Uterus (tissue), 4 donors: ENCODE results near the gene FARS2. TPM values are rescaled to one million over a fixed set of nuclear protein-coding genes. Genes with fewer than 3 reads are reported as not detected.

ENCODE experiments used
- DNase-seq, 2 donors: peaks; one replicate each; pipeline ENCODE4 v3.0.0-alpha.2; 2019 to 2020
- H3K27ac ChIP-seq, 2 donors: fragments of 200-600 bp; sonication (generic); 1 replicate in 1 of 2; 2 replicates in 1 of 2; pipeline ENCODE4 v1.5.1; 2016 to 2018
- H3K27me3 ChIP-seq, 2 donors: fragments of 200-600 bp; sonication (generic); one replicate each; pipeline ENCODE4 v1.5.1; 2018 to 2019; ENCODE audit warnings: control low read depth in 1 of 2
- H3K36me3 ChIP-seq, 2 donors: fragments of 200-600 bp; sonication (generic); one replicate each; pipeline ENCODE4 v1.5.1; 2019; ENCODE audit warnings: control low read depth in 1 of 2
- H3K4me1 ChIP-seq, 2 donors: fragments of 200-600 bp; sonication (generic); one replicate each; pipeline ENCODE4 v1.5.1; 2018 to 2019; ENCODE audit warnings: control low read depth in 1 of 2
- H3K4me3 ChIP-seq, 2 donors: fragments of 200-600 bp; sonication (generic); 1 replicate in 1 of 2; 2 replicates in 1 of 2; pipeline ENCODE4 v1.5.1; 2018 to 2019; ENCODE audit warnings: mild to moderate bottlenecking in 1 of 2
- H3K9me3 ChIP-seq, 2 donors: fragments of 200-600 bp; sonication (generic); one replicate each; pipeline ENCODE4 v1.5.1; 2019; ENCODE audit warnings: control low read depth in 1 of 2
- CTCF ChIP-seq, 4 experiments: fragments of 200-600 bp in 2 of 4; fragments of 450-650 bp in 2 of 4; sonication (generic) in 2 of 4; IDR thresholded peaks; one replicate each; pipeline ENCODE4 v1.5.1; 2016 to 2019; ENCODE audit warnings: antibody characterized with exemption in 4 of 4, mild to moderate bottlenecking in 2 of 4, moderate library complexity in 1 of 4
- POLR2A ChIP-seq, 2 donors: fragments of 450-650 bp; IDR thresholded peaks; one replicate each; pipeline ENCODE4 v1.6.1; 2016; ENCODE audit warnings: antibody characterized with exemption in 2 of 2, mild to moderate bottlenecking in 1 of 2, moderate library complexity in 1 of 2
- intact Hi-C: fragments of 100-400 bp; cut with DNase I; formaldehyde crosslinking; loops from one replicate; pipeline ENCODE4 v1.15.1; 2023; ENCODE audit warnings: low total_unique reads
- total RNA-seq, 4 donors: library from RNA; depleted of rRNA in 3 of 4; stranded (reverse); fragments of >200 nt in 3 of 4; gene quantifications; one replicate each; pipeline versions ENCODE4 v1.1.0 to v1.2.4, GENCODE V29; 2014 to 2023
- donor health status: DM: yes; HTN: yes; CAD: no.

FARS2 gene
- total RNA-seq, 4 donors from 2014 or later, result 14.4 to 32.5 (median 25.6) TPM

GRCh38 chr6:5597413-5597812, 336.1 kb downstream of the FARS2 start:
- no peaks in the 10 kb centered on the region for H3K9me3 ChIP-seq
- TF ChIP-seq CTCF (IDR thresholded peaks at IDR 0.05), result no peak
- TF ChIP-seq POLR2A (IDR thresholded peaks at IDR 0.05), result no peak
- no peaks in the 10 kb centered on the region for H3K4me1 ChIP-seq
- no peak overlapping the region for H3K27ac ChIP-seq
- H3K36me3 ChIP-seq, result no peaks in the 10 kb centered on the region
- no peaks in the 10 kb centered on the region for H3K27me3 ChIP-seq
- H3K4me3 ChIP-seq, result no peak overlapping the region
- DNase-seq, result no peak
- intact Hi-C loops, result no loop called here

GRCh38 chr6:5598123-5598522, 336.8 kb downstream of the FARS2 start:
- no peaks in the 10 kb centered on the region for H3K9me3 ChIP-seq
- DNase-seq, result no peak
- no peaks in the 10 kb centered on the region for H3K27me3 ChIP-seq
- no peak overlapping the region for H3K27ac ChIP-seq
- H3K4me3 ChIP-seq, result no peak overlapping the region
- intact Hi-C loops, result no loop called here
- H3K4me1 ChIP-seq, result no peaks in the 10 kb centered on the region
- H3K36me3 ChIP-seq, result no peaks in the 10 kb centered on the region
- no peak for TF ChIP-seq POLR2A (IDR thresholded peaks at IDR 0.05)
- TF ChIP-seq CTCF (IDR thresholded peaks at IDR 0.05), result no peak

- Histone ChIP-seq H3K36me3 (no peaks in the 10 kb centered on the region), H3K27me3 (no peaks in the 10 kb centered on the region), H3K9me3 (no peaks in the 10 kb centered on the region), H3K27ac (no peak overlapping the region), H3K4me3 (no peak overlapping the region), H3K4me1 (no peaks in the 10 kb centered on the region)
- intact Hi-C loops, result no loop called here
- DNase-seq, result no peak
- no peak for TF ChIP-seq CTCF (IDR thresholded peaks at IDR 0.05)
- TF ChIP-seq POLR2A (IDR thresholded peaks at IDR 0.05), result no peak
These were observed 337.8 kb downstream of the FARS2 start for GRCh38 chr6:5599127-5599526.

- Histone ChIP-seq H3K27me3 (no peaks in the 10 kb centered on the region), H3K4me1 (no peaks in the 10 kb centered on the region), H3K27ac (no peak overlapping the region)
These were observed 344.6 kb downstream of the FARS2 start for GRCh38 chr6:5605937-5606336.

GRCh38 chr6:5606546-5606945, 345.2 kb downstream of the FARS2 start:
- intact Hi-C loops, result no loop called here
- DNase-seq, result no peak
- Histone ChIP-seq H3K4me1 (no peaks in the 10 kb centered on the region), H3K27ac (no peak overlapping the region), H3K36me3 (no peaks in the 10 kb centered on the region), H3K9me3 (no peaks in the 10 kb centered on the region), H3K27me3 (no peaks in the 10 kb centered on the region), H3K4me3 (no peak overlapping the region)
- TF ChIP-seq CTCF (IDR thresholded peaks at IDR 0.05), result no peak
- no peak for TF ChIP-seq POLR2A (IDR thresholded peaks at IDR 0.05)

More at GRCh38 chr6:5605937-5606336, 344.6 kb downstream of the FARS2 start:
- Histone ChIP-seq H3K4me3 (no peak overlapping the region), H3K9me3 (no peaks in the 10 kb centered on the region), H3K36me3 (no peaks in the 10 kb centered on the region)
- no peak for DNase-seq
- intact Hi-C loops, result no loop called here
- TF ChIP-seq CTCF (IDR thresholded peaks at IDR 0.05) (no peak), POLR2A (IDR thresholded peaks at IDR 0.05) (no peak)
